Measurements from ENCODE around the gene UBAP1. TPM values are rescaled to one million over a fixed set of nuclear protein-coding genes. Genes with fewer than 3 reads are reported as not detected.

The UBAP1 gene
- total RNA-seq, 2 experiments from 2014 or later = 28.2 to 29.8 TPM

GRCh38 chr9:34139477-34140146 is 39.2 kb upstream of the UBAP1 start:
- intact Hi-C loops (cut with micrococcal nuclease) = no loop called here
- ChIA-PET CTCF (no interaction called here), POLR2A (no interaction called here)
- ATAC-seq (no peak), DNase-seq (peak; percentile 4)
- Mint-ChIP-seq H3K4me3 (no peak overlapping the region), H3K36me3 (ENCODE audit: low read depth) (no peaks in the 10 kb centered on the region), H3K4me1 (ENCODE audit: low read depth) (peaks cover 2% of the 10 kb centered on the region), H3K9me3 (no peaks in the 10 kb centered on the region), H3K27me3 (no peaks in the 10 kb centered on the region), H3K27ac (no peak overlapping the region)
- no peak for TF ChIP-seq CTCF (IDR thresholded peaks at IDR 0.05)

GRCh38 chr9:34140853-34141252 is 38.0 kb upstream of the UBAP1 start:
- H3K4me1 Mint-ChIP-seq (ENCODE audit: low read depth) = peaks cover 2% of the 10 kb centered on the region
- no peak for TF ChIP-seq CTCF (IDR thresholded peaks at IDR 0.05)
- no peak for DNase-seq
- intact Hi-C loops (cut with micrococcal nuclease) = no loop called here
- no peak for ATAC-seq
- no peaks in the 10 kb centered on the region for H3K36me3 Mint-ChIP-seq (ENCODE audit: low read depth)
- H3K27me3 Mint-ChIP-seq = no peaks in the 10 kb centered on the region
- POLR2A ChIA-PET = no interaction called here
- CTCF ChIA-PET = no interaction called here
- no peak overlapping the region for H3K4me3 Mint-ChIP-seq
- no peak overlapping the region for H3K27ac Mint-ChIP-seq
- no peaks in the 10 kb centered on the region for H3K9me3 Mint-ChIP-seq

- no peak for TF ChIP-seq CTCF (IDR thresholded peaks at IDR 0.05)
- no peaks in the 10 kb centered on the region for H3K27me3 Mint-ChIP-seq
- H3K36me3 Mint-ChIP-seq (ENCODE audit: low read depth) = no peaks in the 10 kb centered on the region
- DNase-seq (no peak), ATAC-seq (no peak)
- intact Hi-C loops (cut with micrococcal nuclease) = no loop called here
- H3K27ac Mint-ChIP-seq = no peak overlapping the region
- no peak overlapping the region for H3K4me3 Mint-ChIP-seq
- H3K9me3 Mint-ChIP-seq = no peaks in the 10 kb centered on the region
- peaks cover 2% of the 10 kb centered on the region for H3K4me1 Mint-ChIP-seq (ENCODE audit: low read depth)
- POLR2A ChIA-PET = no interaction called here
- CTCF ChIA-PET = no interaction called here
Measured at GRCh38 chr9:34143116-34143515, 35.7 kb upstream of the UBAP1 start.

GRCh38 chr9:34145165-34145564 is 33.7 kb upstream of the UBAP1 start:
- TF ChIP-seq CTCF (IDR thresholded peaks at IDR 0.05) = no peak
- H3K27ac Mint-ChIP-seq = no peak overlapping the region
- DNase-seq (no peak), ATAC-seq (peak; percentile 45)
- H3K27me3 Mint-ChIP-seq = no peaks in the 10 kb centered on the region
- H3K4me1 Mint-ChIP-seq (ENCODE audit: low read depth) = no peaks in the 10 kb centered on the region
- no peak overlapping the region for H3K4me3 Mint-ChIP-seq
- H3K9me3 Mint-ChIP-seq = no peaks in the 10 kb centered on the region
- ChIA-PET POLR2A (no interaction called here), CTCF (interaction anchor here (1.3 kb wide), 1 partner anchor 71 kb away, joined by 3 read pairs; no protein-coding TSS in a partner anchor)
- H3K36me3 Mint-ChIP-seq (ENCODE audit: low read depth) = no peaks in the 10 kb centered on the region
- intact Hi-C loops (cut with micrococcal nuclease) = no loop called here

GRCh38 chr9:34151398-34151797 is 27.4 kb upstream of the UBAP1 start:
- Mint-ChIP-seq H3K36me3 (ENCODE audit: low read depth) (no peaks in the 10 kb centered on the region), H3K27me3 (no peaks in the 10 kb centered on the region), H3K27ac (no peak overlapping the region), H3K9me3 (no peaks in the 10 kb centered on the region), H3K4me3 (no peak overlapping the region), H3K4me1 (ENCODE audit: low read depth) (no peaks in the 10 kb centered on the region)
- CTCF ChIA-PET = no interaction called here
- no peak for TF ChIP-seq CTCF (IDR thresholded peaks at IDR 0.05)
- intact Hi-C loops (cut with micrococcal nuclease) = no loop called here
- DNase-seq (no peak), ATAC-seq (no peak)
- POLR2A ChIA-PET = no interaction called here
